CD4-positive, alpha-beta T cell treated with Interferon alpha-2 for 1 hour (primary cell): ENCODE data around the gene ZBTB7C.

Experiments
- DNase-seq, 2 donors: peaks; one replicate each; pipeline ENCODE4 v3.0.0-alpha.2; 2020 to 2022

ZBTB7C gene

GRCh38 chr18:48182779-48183178 is 226.4 kb downstream of the ZBTB7C start:
- DNase-seq = no peak

GRCh38 chr18:48181857-48182256 is 227.3 kb downstream of the ZBTB7C start:
- no peak for DNase-seq

- DNase-seq = no peak
Observed at GRCh38 chr18:48181087-48181823, 227.9 kb downstream of the ZBTB7C start.

- DNase-seq = no peak
Observed at GRCh38 chr18:48179666-48180065, 229.5 kb downstream of the ZBTB7C start.

GRCh38 chr18:48179001-48179400 is 230.2 kb downstream of the ZBTB7C start:
- DNase-seq = no peak

GRCh38 chr18:48176909-48177308 is 232.3 kb downstream of the ZBTB7C start:
- DNase-seq = no peak

- no peak for DNase-seq
Observed at GRCh38 chr18:48173557-48173956, 235.6 kb downstream of the ZBTB7C start.

GRCh38 chr18:48172226-48173006 is 236.8 kb downstream of the ZBTB7C start:
- DNase-seq = no peak

GRCh38 chr18:48171490-48172188 is 237.5 kb downstream of the ZBTB7C start:
- DNase-seq = no peak

- no peak for DNase-seq
Observed at GRCh38 chr18:48170651-48171050, 238.5 kb downstream of the ZBTB7C start.

GRCh38 chr18:48168861-48169260 is 240.3 kb downstream of the ZBTB7C start:
- DNase-seq = no peak

- no peak for DNase-seq
Observed at GRCh38 chr18:48167897-48168253, 241.3 kb downstream of the ZBTB7C start.

GRCh38 chr18:48166336-48166875 is 242.8 kb downstream of the ZBTB7C start:
- DNase-seq = no peak

- DNase-seq = no peak
Observed at GRCh38 chr18:48165111-48165866, 243.9 kb downstream of the ZBTB7C start.

- no peak for DNase-seq
Observed at GRCh38 chr18:48164701-48165100, 244.5 kb downstream of the ZBTB7C start.

GRCh38 chr18:48164116-48164515 is 245.1 kb downstream of the ZBTB7C start:
- DNase-seq = no peak

GRCh38 chr18:48163738-48164115 is 245.5 kb downstream of the ZBTB7C start:
- no peak for DNase-seq

GRCh38 chr18:48162956-48163737 is 246.0 kb downstream of the ZBTB7C start:
- DNase-seq = no peak

- DNase-seq = no peak
Observed at GRCh38 chr18:48161911-48162698, 247.1 kb downstream of the ZBTB7C start.

- DNase-seq = peak; percentile 41 to 70
Observed at GRCh38 chr18:48161191-48161910, 247.8 kb downstream of the ZBTB7C start.
